OCI-LY3 (cell line): ENCODE results near the gene ERBB4.

ENCODE experiments used
- EZH2phosphoT487 ChIP-seq: fragments of 200-600 bp; shearing (Covaris generic); IDR thresholded peaks from 2 replicates; pipeline ENCODE4 v1.6.1; 2018; ENCODE audit warnings: antibody characterized with exemption, mixed run types, low read depth
- TF ChIP-seq, protein P1 (sequence below): fragments of 200-600, 300-600 bp; sonication (generic); IDR thresholded peaks from 2 replicates; pipeline ENCODE4 v1.5.1; 2014; ENCODE audit warnings: antibody characterized with exemption, low read length, low read depth

DNA sequence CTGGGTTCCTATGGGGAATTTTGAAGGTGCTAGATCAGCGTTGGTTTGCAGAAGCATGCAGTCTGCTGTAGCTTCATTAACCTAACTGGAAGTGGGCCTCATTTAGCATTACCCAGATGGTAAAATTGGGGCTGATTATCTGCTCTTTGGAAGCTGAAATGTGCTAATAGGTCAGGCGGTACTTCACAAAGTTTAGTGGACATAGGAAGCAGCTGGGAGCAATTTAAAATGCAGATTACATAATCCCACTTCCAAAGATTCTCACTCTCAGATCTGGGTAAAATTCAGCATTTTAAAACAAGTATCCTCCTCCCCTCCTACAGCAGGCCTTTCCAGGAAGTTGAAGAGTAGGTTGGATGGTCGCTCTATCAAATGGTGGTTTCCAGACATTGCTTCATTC, 1075.2 kb downstream of the ERBB4 start:
- TF ChIP-seq, protein P1, sequence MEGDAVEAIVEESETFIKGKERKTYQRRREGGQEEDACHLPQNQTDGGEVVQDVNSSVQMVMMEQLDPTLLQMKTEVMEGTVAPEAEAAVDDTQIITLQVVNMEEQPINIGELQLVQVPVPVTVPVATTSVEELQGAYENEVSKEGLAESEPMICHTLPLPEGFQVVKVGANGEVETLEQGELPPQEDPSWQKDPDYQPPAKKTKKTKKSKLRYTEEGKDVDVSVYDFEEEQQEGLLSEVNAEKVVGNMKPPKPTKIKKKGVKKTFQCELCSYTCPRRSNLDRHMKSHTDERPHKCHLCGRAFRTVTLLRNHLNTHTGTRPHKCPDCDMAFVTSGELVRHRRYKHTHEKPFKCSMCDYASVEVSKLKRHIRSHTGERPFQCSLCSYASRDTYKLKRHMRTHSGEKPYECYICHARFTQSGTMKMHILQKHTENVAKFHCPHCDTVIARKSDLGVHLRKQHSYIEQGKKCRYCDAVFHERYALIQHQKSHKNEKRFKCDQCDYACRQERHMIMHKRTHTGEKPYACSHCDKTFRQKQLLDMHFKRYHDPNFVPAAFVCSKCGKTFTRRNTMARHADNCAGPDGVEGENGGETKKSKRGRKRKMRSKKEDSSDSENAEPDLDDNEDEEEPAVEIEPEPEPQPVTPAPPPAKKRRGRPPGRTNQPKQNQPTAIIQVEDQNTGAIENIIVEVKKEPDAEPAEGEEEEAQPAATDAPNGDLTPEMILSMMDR, result no peak
- no peak for TF ChIP-seq EZH2phosphoT487
